ENCODE results near the gene CGNL1. TPM values are rescaled to one million over a fixed set of nuclear protein-coding genes. Genes with fewer than 3 reads are reported as not detected.

CGNL1 gene
- total RNA-seq, 2 donors from 2014 or later, result 3.9 to 4.7 TPM

DNA sequence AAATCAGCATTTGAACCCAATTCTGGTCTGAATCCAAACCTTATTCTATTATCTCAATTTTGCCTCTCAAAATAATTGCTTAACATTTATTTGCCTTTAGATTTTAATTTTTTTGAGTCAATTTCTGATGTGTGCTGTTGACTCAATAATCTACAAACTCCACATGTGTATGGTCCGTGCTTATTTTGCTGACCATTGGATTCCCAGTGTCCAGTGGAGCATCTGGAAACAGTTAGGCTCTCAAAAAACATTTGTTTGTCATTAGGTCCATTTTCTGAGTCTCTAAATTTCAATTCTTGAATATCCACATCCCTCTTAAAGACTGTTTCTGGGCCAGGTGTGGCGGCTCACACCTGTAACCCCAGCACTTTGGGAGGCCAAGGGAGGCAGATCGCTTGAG, 196.2 kb downstream of the CGNL1 start:
- DNase-seq, result no peak
- Histone ChIP-seq H3K9ac (ENCODE audit: low read depth in 2 of 2, low read length in 2 of 2) (no peak overlapping the region), H3K4me1 (no peaks in the 10 kb centered on the region), H3K36me3 (no peaks in the 10 kb centered on the region), H3K9me3 (no peaks in the 10 kb centered on the region), H3K27me3 (no peaks in the 10 kb centered on the region), H3K27ac (no peak overlapping the region), H3K4me3 (no peak overlapping the region)
- intact Hi-C loops (cut with DNase I), result no loop called here
- TF ChIP-seq, protein P1, sequence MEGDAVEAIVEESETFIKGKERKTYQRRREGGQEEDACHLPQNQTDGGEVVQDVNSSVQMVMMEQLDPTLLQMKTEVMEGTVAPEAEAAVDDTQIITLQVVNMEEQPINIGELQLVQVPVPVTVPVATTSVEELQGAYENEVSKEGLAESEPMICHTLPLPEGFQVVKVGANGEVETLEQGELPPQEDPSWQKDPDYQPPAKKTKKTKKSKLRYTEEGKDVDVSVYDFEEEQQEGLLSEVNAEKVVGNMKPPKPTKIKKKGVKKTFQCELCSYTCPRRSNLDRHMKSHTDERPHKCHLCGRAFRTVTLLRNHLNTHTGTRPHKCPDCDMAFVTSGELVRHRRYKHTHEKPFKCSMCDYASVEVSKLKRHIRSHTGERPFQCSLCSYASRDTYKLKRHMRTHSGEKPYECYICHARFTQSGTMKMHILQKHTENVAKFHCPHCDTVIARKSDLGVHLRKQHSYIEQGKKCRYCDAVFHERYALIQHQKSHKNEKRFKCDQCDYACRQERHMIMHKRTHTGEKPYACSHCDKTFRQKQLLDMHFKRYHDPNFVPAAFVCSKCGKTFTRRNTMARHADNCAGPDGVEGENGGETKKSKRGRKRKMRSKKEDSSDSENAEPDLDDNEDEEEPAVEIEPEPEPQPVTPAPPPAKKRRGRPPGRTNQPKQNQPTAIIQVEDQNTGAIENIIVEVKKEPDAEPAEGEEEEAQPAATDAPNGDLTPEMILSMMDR (IDR thresholded peaks at IDR 0.05), result no peak

DNA sequence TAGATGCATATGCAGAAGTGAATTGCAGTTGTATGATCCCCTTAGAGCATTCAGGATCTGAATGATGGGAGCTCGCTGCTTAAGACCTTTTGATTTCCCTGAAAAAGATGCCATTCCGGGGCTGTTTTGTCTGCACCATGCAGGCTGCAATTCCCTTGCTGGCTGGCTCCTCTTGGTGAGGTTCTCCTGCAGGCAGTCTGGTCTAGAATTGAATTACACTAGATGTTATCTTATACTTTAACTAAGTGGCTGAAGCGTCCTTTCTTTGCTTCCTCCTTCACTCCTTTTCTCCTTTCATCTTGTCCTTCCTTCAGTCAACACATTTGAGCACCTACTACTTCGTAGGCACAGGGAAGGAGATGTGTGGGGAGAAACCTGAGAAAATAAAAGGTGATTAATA, 196.8 kb downstream of the CGNL1 start:
- Histone ChIP-seq H3K4me3 (no peak overlapping the region), H3K27me3 (no peaks in the 10 kb centered on the region), H3K36me3 (no peaks in the 10 kb centered on the region), H3K4me1 (no peaks in the 10 kb centered on the region), H3K27ac (no peak overlapping the region), H3K9ac (ENCODE audit: low read depth in 2 of 2, low read length in 2 of 2) (no peak overlapping the region), H3K9me3 (no peaks in the 10 kb centered on the region)
- TF ChIP-seq, protein P1 (IDR thresholded peaks at IDR 0.05), result no peak
- DNase-seq, result no peak
- intact Hi-C loops (cut with DNase I), result no loop called here

DNA sequence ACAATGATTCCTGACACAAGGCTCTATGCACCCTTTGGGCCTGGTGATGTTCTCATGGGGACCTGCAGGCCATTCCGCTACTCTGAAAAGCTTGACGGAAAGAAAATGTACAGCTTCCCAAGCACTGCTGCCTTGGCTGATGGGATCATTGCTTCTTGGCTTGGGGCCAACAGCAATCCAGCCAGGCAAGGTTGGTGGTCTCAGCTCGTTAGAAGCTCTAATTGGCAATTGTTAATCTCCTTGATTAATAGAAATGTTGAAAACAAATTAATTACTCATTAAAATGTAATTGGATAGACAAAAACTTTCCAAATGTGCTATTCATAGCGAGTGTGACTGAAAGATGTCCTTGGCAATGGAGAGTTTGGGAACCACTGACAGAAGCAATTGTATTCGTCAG, 199.1 kb downstream of the CGNL1 start:
- no peaks in the 10 kb centered on the region for H3K27me3 ChIP-seq
- H3K27ac ChIP-seq, result no peak overlapping the region
- TF ChIP-seq, protein P1 (IDR thresholded peaks at IDR 0.05), result no peak
- intact Hi-C loops (cut with DNase I), result no loop called here
- no peaks in the 10 kb centered on the region for H3K9me3 ChIP-seq
- no peak overlapping the region for H3K9ac ChIP-seq (ENCODE audit: low read depth in 2 of 2, low read length in 2 of 2)
- no peak overlapping the region for H3K4me3 ChIP-seq
- H3K4me1 ChIP-seq, result peaks cover 5% of the 10 kb centered on the region
- no peak for DNase-seq
- H3K36me3 ChIP-seq, result no peaks in the 10 kb centered on the region

DNA sequence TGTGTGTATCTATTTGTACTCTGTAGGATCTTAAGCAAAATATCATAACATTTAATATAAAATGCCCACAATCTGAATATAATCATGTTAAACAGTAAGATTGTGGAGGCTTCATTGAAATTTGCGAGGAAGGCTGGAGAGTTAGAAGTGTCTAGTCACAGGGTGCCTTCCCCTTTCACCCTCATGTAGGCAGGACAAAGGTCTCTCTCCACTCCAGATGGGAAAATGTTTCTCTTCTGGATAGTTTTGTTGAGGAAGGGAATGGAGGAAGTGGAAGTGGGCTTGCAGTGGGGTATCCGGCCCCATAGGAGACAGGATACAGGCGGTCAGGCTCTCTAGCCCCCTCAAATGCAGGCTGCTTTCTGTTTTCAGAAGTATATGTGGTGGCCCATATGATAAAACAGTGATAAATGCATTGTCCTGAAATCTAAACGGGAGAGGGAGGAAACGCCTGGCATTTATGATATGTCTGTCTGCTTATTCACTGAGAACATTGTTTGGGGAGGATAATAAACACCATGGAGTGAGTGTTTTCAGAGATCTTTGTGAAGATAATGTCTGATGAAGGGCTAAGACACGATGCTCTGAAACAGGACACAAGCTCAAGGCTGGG, 202.1 kb downstream of the CGNL1 start:
- intact Hi-C loops (cut with DNase I), result no loop called here
- H3K27ac ChIP-seq, result peak overlapping the region; percentile 64
- no peak overlapping the region for H3K4me3 ChIP-seq
- no peaks in the 10 kb centered on the region for H3K9me3 ChIP-seq
- H3K9ac ChIP-seq (ENCODE audit: low read depth in 2 of 2, low read length in 2 of 2), result peak overlapping the region in 1 of 2 donors; percentile 51
- DNase-seq, result no peak
- peaks cover 5% of the 10 kb centered on the region for H3K4me1 ChIP-seq
- no peaks in the 10 kb centered on the region for H3K27me3 ChIP-seq
- TF ChIP-seq, protein P1 (IDR thresholded peaks at IDR 0.05), result no peak
- no peaks in the 10 kb centered on the region for H3K36me3 ChIP-seq

DNA sequence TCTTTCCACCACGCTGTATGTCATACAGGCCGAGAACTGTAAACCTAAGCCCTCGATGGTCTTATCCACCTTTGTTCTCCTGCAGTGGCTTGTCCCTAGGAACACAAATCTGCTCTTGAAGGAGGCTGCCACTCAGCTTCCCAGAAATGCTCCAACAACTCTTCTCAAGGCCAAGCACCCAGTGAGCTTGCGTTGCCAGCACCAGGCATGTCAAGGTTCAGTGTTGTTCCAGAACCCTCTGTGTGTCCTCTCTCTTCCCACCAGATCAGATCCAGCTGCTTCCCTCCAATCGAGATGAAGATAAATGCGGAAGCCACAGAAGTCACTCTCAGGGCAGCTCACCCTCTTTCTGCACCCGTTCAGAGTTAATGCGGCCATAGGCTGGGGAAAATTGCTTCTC, 204.1 kb downstream of the CGNL1 start:
- Histone ChIP-seq H3K9ac (ENCODE audit: low read depth in 2 of 2, low read length in 2 of 2) (peak overlapping the region in 1 of 2 donors; percentile 3), H3K4me1 (peaks cover 5% of the 10 kb centered on the region), H3K9me3 (no peaks in the 10 kb centered on the region), H3K4me3 (no peak overlapping the region), H3K27me3 (no peaks in the 10 kb centered on the region), H3K27ac (no peak overlapping the region), H3K36me3 (no peaks in the 10 kb centered on the region)
- DNase-seq, result no peak
- TF ChIP-seq, protein P1 (IDR thresholded peaks at IDR 0.05), result no peak
- intact Hi-C loops (cut with DNase I), result no loop called here

All from colonic mucosa (tissue), 4 donors.